Measurements from ENCODE around the gene CDKN2B-AS1.

CDKN2B-AS1 gene

DNA sequence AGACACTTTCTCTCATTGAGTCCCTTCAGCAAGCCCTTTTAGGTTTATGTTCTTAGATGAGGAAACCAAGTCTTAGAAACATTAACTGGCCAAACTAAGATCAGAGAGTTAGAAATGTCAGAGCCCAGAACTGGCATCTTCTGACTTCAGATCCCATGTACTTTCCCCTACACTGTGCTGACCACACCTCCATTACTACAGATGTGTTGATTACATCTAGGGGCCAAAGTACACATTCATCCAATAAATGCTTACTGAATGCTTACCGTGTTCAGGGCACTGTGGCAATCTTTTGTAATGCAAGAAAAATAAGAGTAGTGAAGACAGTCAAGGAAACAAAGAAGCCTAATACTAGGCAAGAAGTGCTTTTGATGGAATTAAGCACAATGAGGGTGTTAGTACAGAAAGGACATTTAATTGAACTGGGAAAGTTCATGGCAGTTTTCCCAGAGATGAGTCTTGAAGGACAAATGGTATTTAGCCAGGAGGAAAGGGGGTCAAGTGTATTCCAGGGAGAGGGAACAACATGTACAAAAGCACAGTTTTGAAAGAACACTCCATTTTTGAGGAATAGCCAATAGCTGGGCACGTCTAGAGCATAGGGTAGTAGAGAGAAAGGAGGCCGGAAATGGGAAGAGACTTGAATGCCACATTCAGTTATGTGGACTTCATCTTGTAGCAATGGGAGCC, 104.2 kb downstream of the CDKN2B-AS1 start:
- DNase-seq, result no peak

DNA sequence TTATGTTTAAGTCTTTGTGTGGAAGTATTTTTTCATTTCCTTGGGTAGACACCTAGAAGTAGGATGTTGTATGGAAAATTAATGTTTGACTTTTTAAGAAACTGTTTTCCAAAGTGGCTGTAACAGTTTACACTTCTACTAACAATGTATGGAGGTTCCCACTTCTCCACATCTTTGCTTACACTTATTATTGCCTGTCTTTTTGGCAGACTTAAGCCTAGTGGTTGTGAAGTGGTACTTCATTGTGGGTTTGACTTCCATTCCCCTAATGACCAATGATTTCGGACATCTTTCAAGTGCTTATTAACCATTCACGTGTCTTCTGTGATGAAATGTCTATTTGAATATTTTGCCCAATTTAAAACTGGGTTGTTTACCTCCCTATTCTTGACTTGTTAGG, 106.0 kb downstream of the CDKN2B-AS1 start:
- DNase-seq, result no peak

DNA sequence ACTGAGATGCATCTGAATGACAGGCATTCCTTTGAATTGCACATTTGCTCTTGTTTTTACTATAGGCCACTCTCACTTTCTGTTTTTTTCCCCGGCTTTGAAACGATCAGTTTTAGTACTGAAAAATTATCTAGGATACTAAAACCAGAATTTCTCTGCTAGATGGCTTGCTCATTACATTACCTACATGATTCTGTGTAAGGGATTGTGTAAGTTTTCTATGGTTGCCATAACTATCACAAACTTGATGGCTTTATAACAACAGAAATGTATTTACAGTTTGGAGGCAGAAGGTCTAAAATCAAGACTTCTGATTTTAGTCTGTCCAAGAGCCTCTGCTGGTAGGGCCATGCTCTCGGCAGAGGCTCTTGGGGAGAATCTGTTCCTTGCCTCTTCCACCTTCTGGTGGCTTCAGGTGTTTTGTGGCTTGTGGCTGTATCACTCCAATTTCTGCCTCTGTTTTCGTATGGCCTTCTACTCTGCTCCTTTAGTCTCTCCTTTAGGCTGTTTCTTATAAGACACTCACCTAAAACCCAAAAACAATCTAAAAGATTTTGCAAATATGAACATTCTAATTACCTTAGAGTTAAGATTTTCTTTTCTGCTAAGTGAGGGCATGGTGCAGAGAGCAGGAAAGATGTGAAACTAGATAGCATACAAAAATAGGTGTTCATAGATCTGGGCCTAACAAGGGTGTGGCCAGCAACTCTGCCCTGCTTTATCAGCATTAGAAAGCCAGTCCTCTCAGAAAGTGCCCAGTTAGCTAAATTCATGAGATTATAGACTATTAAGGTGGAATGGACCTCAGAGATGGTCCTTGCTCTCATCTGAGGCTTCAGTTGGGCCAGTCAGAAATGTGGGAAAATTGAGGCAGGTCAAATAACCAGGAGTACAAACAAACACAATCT, 107.8 kb downstream of the CDKN2B-AS1 start:
- DNase-seq, result no peak

DNA sequence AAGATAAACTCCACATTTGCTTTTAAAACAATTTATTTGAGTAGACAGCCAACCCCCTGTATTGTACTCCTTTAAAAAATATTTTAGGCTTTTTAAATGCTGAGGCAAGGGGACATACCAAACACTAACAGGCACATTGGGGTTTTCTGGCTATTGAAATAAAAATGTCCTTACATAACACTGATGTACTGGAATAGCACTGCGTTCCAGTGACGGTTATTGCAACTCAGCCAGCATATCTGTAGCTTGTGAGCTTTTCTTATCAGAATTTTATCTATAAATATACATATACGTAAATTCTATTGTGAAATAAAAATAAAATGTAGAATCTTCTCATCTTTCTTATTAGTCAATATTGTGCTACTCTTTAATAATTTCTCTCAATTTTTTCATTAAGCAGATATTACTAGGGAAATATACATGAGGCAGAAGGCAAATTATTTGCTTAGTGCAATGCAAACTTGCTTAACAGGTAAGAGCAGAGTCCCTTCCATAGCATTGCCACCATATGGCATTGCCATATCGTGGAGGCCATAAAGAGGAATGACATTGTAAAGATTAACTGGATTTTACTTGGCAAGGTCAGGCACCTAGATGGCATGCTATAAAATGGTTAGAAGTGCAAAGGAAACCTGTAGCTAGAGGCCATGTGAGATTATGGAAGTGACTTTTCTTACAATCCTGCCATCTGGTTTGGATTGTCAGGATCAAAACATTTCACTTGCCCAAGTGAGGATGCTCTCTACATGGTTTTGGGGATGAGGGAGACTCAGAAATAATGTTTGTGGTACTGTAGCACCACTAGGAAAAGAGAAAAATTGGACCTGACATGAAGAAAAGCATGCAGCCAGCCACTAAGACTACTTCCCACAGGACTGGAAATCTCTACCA, 109.3 kb downstream of the CDKN2B-AS1 start:
- DNase-seq, result no peak

DNA sequence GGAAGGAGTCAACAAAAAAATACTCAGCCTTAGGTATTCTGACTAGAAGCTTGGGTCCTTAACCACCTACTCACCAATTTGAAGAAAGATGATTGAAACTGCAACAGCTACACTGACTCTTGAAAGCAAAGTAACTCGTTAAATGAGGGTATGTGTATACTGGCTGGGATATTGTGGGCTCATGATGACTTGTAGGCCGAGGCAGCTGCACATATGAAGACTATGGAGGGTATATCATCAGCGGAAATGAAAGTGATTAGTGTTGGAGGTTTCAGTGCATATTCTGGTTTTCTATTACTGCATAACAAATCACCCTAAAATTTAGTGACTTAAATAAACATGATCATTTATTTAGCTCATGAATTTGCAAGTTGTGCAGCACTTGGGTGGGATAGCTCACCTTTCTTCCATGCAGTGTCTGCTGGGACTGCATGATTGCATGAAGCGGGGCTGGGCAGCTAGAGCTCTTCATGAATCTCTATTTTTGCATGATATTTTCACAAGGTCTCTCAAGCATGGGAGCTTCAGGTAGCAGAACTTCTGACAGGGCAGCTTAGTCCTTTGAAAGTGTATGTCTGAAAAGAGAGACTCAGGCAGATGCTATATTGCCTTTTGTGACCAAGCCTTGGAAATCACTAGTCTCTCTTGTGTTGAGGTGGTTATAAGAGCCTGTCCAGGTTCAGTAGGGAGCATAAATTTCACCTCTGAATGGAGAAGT, 110.6 kb downstream of the CDKN2B-AS1 start:
- no peak for DNase-seq

DNA sequence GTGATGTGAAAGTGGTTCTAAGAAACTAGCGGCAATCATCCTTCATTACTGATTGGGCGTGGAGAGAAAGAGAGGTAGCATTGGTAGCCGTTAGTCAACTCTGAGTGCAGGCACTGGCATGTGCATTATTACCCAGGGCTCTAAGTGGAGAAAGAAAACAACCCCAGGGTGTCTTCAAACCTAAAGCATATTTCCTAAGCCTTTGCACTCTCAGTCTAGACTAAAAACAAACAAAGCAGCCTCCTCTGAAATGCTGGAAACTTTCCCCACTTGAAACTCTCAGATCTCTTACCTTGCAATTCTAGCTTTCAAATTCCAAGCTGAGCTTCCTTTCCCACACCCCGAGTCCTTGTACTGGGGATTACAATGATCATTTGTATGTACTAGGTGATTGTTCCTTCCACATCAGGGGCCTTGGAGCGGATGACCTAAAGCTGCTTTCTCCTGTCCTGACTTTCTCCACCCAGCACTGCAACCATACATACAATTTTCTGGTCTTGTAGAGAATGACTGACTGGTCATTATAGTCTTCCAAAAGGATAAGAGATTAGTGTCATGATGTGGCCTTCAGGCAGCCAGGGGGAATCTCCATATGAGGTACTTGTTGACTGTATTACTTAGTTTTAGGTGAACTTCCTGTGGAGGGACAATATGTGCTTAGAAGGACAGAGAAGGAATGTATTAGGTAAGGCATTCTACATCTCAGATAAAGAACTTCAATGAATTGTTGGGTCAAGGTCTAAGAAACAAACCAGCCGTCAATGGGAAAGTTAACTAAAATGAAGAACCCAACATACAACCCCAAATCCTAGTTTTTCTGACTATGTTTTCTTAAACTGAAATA, 112.8 kb downstream of the CDKN2B-AS1 start:
- no peak for DNase-seq

DNA sequence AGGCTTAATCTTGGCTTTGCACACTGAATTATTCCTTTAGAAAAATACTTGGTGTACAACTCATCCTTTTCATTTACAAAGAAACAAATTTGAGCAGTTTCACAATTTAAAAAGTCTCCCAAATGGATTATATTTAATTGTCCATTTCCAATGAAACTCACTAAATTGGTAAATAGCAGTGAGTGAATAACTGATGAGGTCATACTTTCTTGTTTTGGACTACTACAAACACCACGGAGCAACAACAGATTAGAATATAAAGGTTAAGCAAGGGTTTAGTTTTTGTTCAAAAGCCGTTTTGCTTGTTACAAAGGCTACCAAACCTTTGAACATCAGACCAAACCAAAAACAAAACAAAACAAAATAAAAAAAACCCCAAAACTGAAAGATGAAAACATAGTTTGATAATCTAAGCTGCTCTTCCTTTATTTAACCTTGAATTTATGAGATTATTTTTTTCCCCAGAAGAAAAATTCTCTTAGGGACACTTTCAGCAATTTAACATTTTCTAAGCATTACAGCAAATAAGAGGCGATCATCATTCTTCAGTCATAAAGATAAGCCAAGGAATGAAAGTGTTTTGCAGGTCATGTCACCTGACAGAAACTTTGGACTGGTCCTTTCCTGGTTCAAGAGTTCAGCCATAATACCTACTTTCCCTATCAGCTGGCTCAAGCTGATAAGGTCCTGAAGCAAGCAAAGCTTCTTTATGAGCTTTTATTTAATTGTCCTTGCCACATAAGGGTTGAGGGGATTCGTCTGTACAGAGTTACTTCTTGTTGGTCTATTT, 114.2 kb downstream of the CDKN2B-AS1 start:
- DNase-seq, result no peak

DNA sequence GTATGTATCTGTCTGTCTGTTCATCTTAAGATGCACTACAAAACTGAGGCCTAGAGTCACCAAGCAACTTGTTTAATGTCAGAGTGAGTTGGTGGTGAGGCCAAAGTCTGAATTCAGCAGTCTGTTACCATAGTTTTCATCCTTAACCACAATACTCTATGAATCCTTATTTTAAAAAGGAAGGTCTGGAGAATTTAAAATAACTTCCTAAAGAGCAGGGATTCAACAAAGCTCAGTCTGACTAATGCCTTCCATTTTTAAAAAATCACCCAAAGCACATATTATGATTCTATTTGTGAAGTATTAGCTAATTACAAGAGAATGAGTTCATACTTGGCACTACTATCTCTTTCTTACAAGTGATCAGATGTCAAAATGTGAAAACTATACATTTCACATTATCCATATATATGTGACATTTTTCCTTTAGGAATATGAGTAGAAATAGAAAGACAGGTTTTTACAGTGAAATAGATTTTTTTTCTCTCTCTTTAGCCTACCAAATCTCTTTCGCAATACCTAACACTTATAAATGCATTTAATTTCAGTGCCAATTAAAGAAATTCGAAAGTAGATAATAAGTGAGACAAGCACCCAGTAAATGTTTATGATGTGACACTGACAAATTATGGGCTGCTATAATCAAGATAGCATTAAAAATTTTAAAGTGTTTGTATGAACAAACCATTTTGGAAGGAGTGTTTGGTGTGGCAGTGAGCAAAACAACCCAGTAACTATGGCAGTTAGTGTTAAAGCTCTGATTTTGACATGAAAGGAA, 116.8 kb downstream of the CDKN2B-AS1 start:
- DNase-seq, result no peak

DNA sequence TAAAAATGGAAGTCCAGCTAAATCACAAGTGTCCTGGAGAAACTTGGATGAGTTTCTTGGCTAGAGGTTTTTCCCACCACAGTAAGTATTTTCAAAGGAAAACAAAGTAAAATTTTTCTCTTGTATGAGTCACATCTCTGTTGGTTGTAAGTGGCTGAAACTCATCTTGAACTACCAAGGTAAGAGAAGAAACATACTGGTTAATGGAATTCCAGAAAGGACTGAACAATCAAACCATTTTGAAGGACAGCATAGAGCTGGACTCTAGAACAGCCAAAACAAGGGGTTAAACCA, 117.3 kb downstream of the CDKN2B-AS1 start:
- no peak for DNase-seq

DNA sequence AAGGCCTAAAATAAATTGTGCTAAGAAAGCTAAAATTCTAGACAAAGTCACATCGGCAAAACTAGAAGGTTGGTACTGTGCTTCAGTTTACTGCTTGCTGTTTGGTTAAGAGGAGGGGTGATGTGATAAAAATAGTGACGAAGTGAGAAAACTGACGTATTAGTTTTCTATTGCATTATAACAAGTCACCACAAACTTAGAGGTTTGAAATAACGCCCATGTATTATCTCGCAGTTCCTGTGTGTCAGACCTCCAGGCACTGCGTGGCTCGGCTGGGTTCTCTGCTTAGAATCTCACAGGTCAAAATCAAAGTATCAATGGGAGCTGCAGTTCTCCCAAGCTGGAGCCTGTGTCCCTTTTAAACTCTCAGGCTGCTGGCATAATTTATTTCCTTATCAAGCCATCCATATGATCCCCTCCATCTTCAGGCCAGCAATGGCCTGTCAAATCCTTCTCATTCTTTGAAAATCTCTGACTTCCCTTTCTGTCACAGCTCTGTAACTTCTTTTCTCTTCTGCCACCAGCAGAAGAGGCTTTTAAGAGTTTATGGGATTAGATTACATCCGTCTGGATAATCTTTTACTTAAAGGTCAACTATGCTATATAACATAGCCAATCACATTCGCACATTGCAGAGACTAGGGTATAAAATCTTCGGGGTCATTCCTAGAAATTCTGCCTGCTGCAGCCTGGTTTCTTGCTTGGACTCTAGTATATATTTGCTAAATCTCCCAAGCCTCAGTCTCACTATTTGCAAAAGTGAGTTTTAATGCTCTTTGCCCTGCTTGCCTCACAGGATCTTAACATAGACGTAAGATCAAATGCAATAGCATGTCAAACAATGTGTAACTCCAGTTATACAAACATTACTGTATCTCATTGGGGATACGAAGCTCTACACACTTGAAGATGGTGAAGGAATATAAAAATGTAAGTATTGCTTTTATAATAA, 118.6 kb downstream of the CDKN2B-AS1 start:
- no peak for DNase-seq

DNA sequence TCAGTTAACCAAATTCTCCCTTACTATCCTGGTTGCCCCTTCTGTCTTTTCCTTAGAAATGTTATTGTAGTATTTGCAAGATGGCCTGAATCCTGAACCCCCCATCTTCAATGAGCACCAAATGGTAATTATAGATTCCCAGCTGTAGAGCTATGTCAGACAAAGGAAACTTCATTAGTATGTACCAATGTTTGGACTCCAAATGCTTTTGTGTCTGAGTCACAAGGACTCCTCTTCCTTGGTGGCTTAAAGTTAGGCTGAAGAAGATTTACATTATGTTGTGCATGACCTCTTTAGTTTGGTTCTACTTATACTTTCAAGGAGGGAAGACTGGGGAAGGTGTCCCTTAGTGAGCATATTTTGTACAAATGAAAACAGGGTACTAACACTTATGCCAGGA, 120.4 kb downstream of the CDKN2B-AS1 start:
- no peak for DNase-seq

DNA sequence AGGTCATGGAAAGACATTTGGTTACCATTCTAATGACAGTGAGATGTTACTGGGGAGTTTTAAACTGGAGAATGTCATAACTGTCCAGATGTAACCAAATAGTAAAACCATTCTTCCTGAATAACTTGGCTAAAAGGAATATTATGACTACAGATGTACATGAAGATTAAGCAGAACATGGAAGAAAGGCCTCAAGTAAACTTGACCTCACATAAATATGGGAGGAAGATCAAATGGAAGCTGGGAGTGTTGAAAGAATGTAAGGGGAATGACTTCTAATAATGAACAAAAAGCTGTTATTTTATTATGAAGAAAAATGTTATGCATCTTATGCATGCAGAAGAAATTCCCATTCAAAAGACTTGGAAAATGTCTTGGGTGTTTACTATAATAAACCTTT, 122.2 kb downstream of the CDKN2B-AS1 start:
- no peak for DNase-seq

DNA sequence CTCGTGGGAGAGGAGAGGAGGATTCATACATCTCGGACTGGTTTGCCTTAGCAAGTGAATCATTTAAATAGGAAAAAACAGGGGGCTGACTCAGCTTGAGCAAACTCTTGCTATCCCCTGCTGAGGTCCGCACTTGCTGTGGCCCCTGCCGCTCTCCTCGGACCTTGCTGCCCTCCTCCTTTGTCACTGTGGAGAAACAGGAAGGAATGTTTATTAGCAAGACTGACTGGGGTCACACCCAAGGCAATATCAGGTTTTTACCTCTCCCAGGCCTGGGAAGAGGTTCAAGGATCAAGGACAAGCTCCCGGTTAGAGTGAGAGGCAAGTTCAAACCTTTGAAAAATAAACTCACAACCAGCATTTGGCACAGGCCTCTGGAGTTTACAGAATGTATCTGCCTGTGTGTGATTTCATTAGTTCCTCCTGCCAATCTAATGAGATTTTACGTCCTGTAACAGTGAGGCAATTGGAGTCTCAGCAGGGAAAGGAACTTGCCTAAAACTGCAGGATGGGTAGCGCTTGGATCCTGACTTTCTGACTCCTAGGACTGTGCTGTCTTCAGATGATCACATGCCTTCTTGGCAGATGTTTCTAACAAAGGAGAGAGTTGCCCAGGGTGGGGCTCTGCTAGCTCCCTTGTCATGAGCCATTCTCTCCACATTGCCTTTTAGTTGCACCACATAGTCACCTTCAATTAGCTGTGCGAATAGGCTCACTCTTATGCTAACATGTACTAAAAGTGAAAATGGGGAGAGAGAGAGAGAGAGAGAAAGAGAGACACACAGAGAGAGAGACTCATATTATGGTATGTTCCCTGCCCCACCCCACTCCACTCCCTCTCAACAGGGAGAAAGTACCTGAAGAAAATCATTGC, 123.2 kb downstream of the CDKN2B-AS1 start:
- DNase-seq, result no peak

DNA sequence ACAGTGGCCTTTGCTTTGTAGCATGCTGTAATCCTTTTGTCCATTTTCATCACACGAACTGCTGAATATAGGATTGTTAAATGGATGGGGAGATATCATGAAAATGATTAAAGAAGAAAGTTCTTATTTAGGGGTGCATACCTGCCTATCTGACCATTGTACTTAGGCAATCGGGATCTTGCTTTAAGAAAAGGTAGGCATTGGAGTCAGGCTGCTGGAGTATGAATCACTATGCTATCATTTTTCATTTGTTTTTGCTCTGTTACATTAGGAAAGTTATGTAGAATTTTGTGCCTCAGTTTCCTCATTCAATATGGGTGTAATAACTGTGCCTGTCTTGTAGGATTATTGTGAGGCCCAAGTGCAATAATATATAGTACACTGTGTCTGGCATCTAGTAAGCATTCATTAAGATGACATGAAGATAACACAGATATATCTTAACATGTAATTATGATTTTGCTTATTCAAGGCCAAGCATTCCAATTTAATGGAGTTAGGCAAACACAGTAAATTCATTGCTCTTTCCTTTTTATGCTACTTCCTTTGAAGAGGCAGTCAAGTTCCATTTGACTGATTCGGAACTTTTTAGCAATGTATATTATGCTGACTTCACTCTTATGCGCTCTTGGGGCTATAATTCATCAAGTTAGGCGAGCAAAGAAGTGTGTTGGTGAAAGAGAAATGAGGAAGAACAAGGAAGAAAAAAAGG, 124.4 kb downstream of the CDKN2B-AS1 start:
- no peak for DNase-seq

DNA sequence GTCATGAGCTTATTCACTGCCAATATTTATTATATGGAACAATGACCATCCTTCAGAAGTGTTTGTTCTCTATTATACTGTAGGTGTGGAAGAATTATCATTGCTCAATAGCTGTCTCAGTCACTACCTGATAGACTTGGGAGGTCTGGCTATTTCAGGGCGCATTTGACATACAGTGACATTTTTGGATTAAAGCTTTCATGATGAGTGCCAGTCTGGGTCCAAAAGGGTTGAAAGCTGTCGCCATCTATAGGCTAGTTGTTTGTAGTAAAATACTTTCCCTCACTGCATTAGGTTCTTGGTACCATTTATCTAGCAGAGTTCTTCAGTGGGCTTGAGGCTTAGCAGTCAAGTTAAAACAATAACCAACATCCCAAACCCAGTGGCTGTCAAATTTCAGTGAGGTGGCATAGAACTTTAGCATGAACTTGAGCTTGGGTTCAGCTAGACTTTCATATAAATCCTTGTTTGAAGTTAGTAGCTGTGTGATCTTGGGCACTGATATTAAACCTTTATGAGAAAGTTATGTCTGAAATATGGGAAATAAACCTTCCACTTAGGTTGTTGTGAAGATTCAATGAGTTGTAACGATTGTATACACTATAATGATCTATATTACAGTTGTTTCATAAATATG, 125.0 kb downstream of the CDKN2B-AS1 start:
- DNase-seq, result no peak

DNA sequence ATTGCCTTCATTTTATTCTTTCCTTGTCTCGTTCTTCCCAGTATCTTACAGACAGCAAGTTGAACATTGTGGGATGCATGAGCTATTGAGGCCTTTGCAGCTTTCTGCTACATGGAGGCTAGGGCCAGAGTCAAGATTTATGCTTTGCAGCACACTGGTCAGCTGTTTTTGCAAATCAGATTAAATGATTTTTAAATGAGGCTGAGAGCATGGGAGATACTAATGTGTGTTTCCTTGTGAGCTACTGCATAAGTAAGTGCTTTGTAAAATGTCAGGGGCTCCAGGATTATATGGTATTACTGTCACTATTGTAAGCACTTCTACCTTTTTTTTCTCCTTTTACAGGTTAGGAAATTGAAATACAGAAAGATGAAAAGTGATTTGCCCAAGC, 125.6 kb downstream of the CDKN2B-AS1 start:
- DNase-seq, result no peak

DNA sequence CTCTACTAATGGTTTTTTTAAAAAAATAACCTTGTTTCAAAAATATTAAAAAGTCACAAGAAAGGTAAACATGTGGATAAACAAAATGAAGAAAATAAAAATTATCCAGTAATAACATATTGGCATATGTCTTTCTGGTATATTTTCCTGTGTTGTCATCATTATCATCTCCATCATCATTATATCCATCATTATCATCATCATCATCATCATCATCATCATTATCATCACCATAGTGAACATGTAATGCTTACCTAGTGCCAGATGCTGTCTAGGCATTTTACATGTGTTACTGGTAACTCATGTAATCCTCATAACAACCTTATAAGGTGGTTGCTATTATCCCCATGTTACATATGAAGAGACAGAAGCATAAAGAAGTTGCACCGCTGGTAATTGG, 126.0 kb downstream of the CDKN2B-AS1 start:
- DNase-seq, result no peak

All from activated CD4-positive, CD25-positive, alpha-beta regulatory T cell treated with anti-CD3 and anti-CD28 coated beads, Interleukin-2, amount 50 U/mL, for 72 hours (primary cell).